Ovary (tissue), 3 donors: ENCODE results near the gene FHIP1A.

Experiments used
- CTCF ChIP-seq, 3 donors: fragments of 450-650 bp in 2 of 3; fragments of 200-600 bp in 1 of 3; IDR thresholded peaks; one replicate each; pipeline versions ENCODE4 v1.5.1 to v1.8.0; 2016 to 2022; ENCODE audit warnings: antibody characterized with exemption in 3 of 3, mild to moderate bottlenecking in 1 of 3
- POLR2A ChIP-seq: fragments of 450-650 bp; IDR thresholded peaks from one replicate; pipeline ENCODE4 v1.6.1; 2017; ENCODE audit warnings: antibody characterized with exemption, mild to moderate bottlenecking, moderate library complexity
- donor health status: DM: no; HTN: no; CAD: no.

- TF ChIP-seq CTCF (IDR thresholded peaks at IDR 0.05) (no peak), POLR2A (no peak)
Measured at GRCh38 chr4:151402145-151402865, 6.7 kb upstream of the FHIP1A start.
